Chondrocyte (in vitro differentiated cells): ENCODE data around the gene FBLIM1. TPM values are rescaled to one million over a fixed set of nuclear protein-coding genes. Genes with fewer than 3 reads are reported as not detected.

Experiments
- DNase-seq: peaks from one replicate; pipeline ENCODE4 v3.0.0; 2021; ENCODE audit warnings: mixed read lengths, low spot score
- H3K27ac Mint-ChIP-seq: one replicate; pipeline ENCODE4 v1.8.0; 2021; ENCODE audit warnings: mild to moderate bottlenecking, moderate library complexity, mixed read lengths; ENCODE audit not compliant: unreplicated experiment
- H3K27me3 Mint-ChIP-seq: 2 replicates; pipeline ENCODE4 v1.8.0; 2021; ENCODE audit warnings: low read depth, mixed read lengths
- H3K36me3 Mint-ChIP-seq: 2 replicates; pipeline ENCODE4 v1.8.0; 2021; ENCODE audit warnings: low read depth, mixed read lengths
- H3K4me1 Mint-ChIP-seq: 2 replicates; pipeline ENCODE4 v1.8.0; 2021; ENCODE audit warnings: low read depth, mild to moderate bottlenecking, mixed read lengths
- H3K4me3 Mint-ChIP-seq: one replicate; pipeline ENCODE4 v1.8.0; 2021; ENCODE audit warnings: mild to moderate bottlenecking, moderate library complexity, mixed read lengths; ENCODE audit not compliant: unreplicated experiment
- H3K9me3 Mint-ChIP-seq: 2 replicates; pipeline ENCODE4 v1.8.0; 2021; ENCODE audit warnings: low read depth, mixed read lengths
- total RNA-seq: library from RNA; stranded (reverse); gene quantifications from 3 replicates; pipeline ENCODE4 v1.2.1, GENCODE V29; 2021
- TF ChIP-seq, protein P1 (sequence below): fragments of 200-600 bp; sonication (generic); IDR thresholded peaks from 2 replicates; pipeline ENCODE4 v1.5.0; 2021; ENCODE audit warnings: antibody characterized with exemption, mild to moderate bottlenecking, moderate library complexity

The FBLIM1 gene
- total RNA-seq, 1 donor from 2014 or later = 492 TPM

DNA sequence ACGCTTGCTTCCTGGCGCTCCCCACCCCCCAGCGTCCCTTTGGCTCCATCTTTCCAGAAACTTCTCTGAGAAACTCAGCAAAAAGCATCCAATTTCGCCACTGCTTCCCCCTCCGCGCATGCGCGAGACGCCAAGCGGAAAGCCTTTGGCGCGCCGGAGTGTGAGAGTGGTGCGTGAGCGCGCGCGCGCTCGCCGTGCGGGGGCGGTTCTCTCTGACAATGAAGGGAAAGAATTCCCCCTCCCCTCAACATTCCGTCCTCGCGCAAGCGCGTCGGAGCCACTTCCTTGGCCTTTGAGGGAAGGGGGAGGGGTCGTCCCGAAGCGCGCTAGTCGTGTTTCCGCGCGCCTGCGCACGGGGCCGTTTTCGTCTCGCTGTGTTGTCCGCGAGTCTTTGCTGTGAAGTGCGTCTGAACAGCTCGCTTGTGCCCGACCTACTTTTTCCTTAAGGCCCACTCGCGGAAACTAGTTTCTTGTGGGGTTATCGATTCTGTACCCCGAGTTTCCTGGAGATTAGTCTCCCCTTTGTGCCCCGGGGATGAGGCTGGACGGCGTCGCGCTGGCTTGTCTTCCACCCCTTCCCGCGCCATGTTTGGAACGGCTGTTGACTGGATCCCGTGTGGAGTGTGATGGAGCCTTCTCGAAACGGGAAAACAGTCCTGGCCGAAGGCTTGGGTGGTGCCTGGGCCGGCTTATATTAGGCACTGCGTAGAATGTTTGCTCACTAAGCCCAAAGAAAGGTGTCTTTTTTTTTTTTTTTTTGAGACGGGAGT is 77.3 kb downstream of the FBLIM1 start:
- H3K4me3 Mint-ChIP-seq = peak overlapping the region; percentile 91
- peaks cover 25% of the 10 kb centered on the region for H3K4me1 Mint-ChIP-seq
- no peaks in the 10 kb centered on the region for H3K36me3 Mint-ChIP-seq
- TF ChIP-seq, protein P1, sequence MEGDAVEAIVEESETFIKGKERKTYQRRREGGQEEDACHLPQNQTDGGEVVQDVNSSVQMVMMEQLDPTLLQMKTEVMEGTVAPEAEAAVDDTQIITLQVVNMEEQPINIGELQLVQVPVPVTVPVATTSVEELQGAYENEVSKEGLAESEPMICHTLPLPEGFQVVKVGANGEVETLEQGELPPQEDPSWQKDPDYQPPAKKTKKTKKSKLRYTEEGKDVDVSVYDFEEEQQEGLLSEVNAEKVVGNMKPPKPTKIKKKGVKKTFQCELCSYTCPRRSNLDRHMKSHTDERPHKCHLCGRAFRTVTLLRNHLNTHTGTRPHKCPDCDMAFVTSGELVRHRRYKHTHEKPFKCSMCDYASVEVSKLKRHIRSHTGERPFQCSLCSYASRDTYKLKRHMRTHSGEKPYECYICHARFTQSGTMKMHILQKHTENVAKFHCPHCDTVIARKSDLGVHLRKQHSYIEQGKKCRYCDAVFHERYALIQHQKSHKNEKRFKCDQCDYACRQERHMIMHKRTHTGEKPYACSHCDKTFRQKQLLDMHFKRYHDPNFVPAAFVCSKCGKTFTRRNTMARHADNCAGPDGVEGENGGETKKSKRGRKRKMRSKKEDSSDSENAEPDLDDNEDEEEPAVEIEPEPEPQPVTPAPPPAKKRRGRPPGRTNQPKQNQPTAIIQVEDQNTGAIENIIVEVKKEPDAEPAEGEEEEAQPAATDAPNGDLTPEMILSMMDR = no peak
- no peaks in the 10 kb centered on the region for H3K27me3 Mint-ChIP-seq
- H3K9me3 Mint-ChIP-seq = no peaks in the 10 kb centered on the region
- peak; percentile 100 for DNase-seq
- H3K27ac Mint-ChIP-seq = peak overlapping the region; percentile 99

Other genes starting within 250 kb of the FBLIM1 start
- gene CASP9, start 234.6 kb upstream of the FBLIM1 start, total RNA-seq = 7.6 to 11.6 TPM (median 9.7 TPM) in 3 replicates
- 19.9 to 22.8 TPM (median 20.4 TPM) in 3 replicates for gene DNAJC16, start 231.9 kb upstream of the FBLIM1 start, total RNA-seq
- gene AGMAT, start 173.7 kb upstream of the FBLIM1 start, total RNA-seq = 0.68 to 1.1 TPM (median 0.82 TPM) in 3 replicates
- 17.5 to 23.2 TPM (median 20.0 TPM) in 3 replicates for gene DDI2, start 141.3 kb upstream of the FBLIM1 start, total RNA-seq
- gene PLEKHM2, start 74.5 kb upstream of the FBLIM1 start, total RNA-seq = 63.6 to 68.3 TPM (median 66.0 TPM) in 3 replicates
- 0.90 to 1.9 TPM (median 1.3 TPM) in 3 replicates for gene SLC25A34, start 22.5 kb upstream of the FBLIM1 start, total RNA-seq
- not detected in 3 replicates for gene TMEM82, start 16.3 kb upstream of the FBLIM1 start, total RNA-seq
- gene UQCRHL, start 48.9 kb downstream of the FBLIM1 start, total RNA-seq = 1.3 to 1.5 TPM (median 1.3 TPM) in 3 replicates
- gene SPEN, start 88.9 kb downstream of the FBLIM1 start, total RNA-seq = 38.4 to 49.7 TPM (median 39.4 TPM) in 3 replicates
- 23.9 to 30.8 TPM (median 27.2 TPM) in 3 replicates for gene ZBTB17, start 217.3 kb downstream of the FBLIM1 start, total RNA-seq
- gene SRARP, start 245.4 kb downstream of the FBLIM1 start, total RNA-seq = not detected in 3 replicates